ENCODE measurements around the gene SGCA. TPM values are rescaled to one million over a fixed set of nuclear protein-coding genes. Genes with fewer than 3 reads are reported as not detected.

Gene SGCA
- total and polyA plus RNA-seq, 4 donors = 0.31 to 1.3 (median 1.2) TPM; not detected in 1

DNA sequence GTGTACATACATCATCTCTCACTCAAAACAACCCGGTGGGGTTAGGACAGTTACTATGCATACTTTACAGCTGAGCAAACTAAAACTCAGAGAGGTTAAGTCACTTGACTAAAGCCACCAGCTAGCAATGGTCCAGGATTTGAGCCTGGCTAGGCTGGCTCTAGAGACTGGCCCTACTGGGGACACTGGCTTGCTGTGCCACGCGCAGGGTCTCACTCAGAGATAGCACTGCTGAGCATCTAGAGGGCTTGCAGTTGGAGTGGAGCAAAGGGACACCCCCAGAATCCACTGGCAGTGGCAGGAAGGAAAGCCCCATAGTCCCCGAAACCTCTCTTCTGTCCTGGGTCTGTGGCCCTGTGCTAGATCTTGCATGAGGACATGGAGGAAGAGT, 47.0 kb upstream of the SGCA start:
- no peak overlapping the region for H3K4me3 ChIP-seq (ENCODE audit: low read depth in 1 of 3, low read length in 3 of 3)
- H3K9ac ChIP-seq (ENCODE audit: low read depth in 1 of 2, low read length in 2 of 2) = no peak overlapping the region
- no peak overlapping the region for H3K27ac ChIP-seq (ENCODE audit: low read depth in 1 of 2, low read length in 2 of 2)
- peaks cover 0 to 12% (median 9%) of the 10 kb centered on the region in 4 donors for H3K4me1 ChIP-seq (ENCODE audit: control insufficient read depth in 4 of 4, insufficient read depth in 4 of 4, low read length in 3 of 4)
- H3K9me3 ChIP-seq (ENCODE audit: control insufficient read depth in 4 of 4, low read length in 3 of 4) = no peaks in the 10 kb centered on the region
- no peaks in the 10 kb centered on the region for H3K36me3 ChIP-seq (ENCODE audit: control insufficient read depth in 4 of 4, insufficient read depth in 3 of 4, low read depth in 1 of 4, low read length in 3 of 4)
- 94% methylated on average over 4 of the region's 4 CpGs for WGBS
- TF ChIP-seq, protein P1, sequence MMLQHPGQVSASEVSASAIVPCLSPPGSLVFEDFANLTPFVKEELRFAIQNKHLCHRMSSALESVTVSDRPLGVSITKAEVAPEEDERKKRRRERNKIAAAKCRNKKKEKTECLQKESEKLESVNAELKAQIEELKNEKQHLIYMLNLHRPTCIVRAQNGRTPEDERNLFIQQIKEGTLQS (IDR thresholded peaks at IDR 0.05) = no peak
- TF ChIP-seq, protein P2, sequence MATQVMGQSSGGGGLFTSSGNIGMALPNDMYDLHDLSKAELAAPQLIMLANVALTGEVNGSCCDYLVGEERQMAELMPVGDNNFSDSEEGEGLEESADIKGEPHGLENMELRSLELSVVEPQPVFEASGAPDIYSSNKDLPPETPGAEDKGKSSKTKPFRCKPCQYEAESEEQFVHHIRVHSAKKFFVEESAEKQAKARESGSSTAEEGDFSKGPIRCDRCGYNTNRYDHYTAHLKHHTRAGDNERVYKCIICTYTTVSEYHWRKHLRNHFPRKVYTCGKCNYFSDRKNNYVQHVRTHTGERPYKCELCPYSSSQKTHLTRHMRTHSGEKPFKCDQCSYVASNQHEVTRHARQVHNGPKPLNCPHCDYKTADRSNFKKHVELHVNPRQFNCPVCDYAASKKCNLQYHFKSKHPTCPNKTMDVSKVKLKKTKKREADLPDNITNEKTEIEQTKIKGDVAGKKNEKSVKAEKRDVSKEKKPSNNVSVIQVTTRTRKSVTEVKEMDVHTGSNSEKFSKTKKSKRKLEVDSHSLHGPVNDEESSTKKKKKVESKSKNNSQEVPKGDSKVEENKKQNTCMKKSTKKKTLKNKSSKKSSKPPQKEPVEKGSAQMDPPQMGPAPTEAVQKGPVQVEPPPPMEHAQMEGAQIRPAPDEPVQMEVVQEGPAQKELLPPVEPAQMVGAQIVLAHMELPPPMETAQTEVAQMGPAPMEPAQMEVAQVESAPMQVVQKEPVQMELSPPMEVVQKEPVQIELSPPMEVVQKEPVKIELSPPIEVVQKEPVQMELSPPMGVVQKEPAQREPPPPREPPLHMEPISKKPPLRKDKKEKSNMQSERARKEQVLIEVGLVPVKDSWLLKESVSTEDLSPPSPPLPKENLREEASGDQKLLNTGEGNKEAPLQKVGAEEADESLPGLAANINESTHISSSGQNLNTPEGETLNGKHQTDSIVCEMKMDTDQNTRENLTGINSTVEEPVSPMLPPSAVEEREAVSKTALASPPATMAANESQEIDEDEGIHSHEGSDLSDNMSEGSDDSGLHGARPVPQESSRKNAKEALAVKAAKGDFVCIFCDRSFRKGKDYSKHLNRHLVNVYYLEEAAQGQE (IDR thresholded peaks at IDR 0.05) = no peak
- TF ChIP-seq, protein P3, sequence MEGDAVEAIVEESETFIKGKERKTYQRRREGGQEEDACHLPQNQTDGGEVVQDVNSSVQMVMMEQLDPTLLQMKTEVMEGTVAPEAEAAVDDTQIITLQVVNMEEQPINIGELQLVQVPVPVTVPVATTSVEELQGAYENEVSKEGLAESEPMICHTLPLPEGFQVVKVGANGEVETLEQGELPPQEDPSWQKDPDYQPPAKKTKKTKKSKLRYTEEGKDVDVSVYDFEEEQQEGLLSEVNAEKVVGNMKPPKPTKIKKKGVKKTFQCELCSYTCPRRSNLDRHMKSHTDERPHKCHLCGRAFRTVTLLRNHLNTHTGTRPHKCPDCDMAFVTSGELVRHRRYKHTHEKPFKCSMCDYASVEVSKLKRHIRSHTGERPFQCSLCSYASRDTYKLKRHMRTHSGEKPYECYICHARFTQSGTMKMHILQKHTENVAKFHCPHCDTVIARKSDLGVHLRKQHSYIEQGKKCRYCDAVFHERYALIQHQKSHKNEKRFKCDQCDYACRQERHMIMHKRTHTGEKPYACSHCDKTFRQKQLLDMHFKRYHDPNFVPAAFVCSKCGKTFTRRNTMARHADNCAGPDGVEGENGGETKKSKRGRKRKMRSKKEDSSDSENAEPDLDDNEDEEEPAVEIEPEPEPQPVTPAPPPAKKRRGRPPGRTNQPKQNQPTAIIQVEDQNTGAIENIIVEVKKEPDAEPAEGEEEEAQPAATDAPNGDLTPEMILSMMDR (IDR thresholded peaks at IDR 0.05; ENCODE audit: low read depth, low read length, missing input control) = no peak
- no peaks in the 10 kb centered on the region for H3K27me3 ChIP-seq (ENCODE audit: control insufficient read depth in 4 of 4, insufficient read depth in 4 of 4, low read length in 3 of 4)
- no peak for DNase-seq (ENCODE audit: low spot score)

DNA sequence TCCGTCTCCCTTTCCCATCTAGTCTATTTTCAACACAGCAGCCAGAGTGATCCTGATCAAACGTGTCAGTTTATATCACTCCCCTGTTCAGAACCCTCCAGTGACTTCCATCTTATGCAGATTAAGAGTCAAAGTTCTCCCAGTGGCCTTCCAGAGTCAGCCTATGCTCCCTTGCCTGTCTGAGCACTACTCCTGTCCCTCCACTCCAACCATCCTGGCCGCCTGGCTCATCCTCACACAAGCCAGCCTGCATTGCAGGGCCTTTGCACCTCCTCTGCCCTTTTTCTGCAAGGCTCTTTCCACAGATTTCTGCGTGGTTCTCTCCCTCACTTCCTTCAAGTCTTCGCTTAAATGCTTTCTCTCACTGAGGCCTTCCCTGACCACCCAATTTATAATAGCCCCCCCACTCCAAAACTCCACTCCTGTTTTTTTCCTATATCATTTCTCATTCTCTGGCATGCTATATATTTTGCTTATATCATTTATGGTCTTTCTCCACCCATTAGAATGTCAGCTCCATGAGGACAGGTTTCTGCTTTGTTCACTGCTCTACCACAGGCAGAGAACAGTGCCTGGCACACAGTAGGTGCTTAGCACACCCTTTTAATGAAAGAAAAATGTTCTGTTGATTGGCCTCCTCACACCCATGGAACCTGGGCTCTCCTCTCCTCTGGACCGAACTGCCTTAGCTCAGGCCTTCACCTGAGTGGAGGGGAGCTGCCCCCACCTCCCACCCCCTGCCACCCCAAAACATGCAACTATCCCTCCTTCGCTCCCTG, 45.1 kb upstream of the SGCA start:
- no peak for TF ChIP-seq HNF4G (IDR thresholded peaks at IDR 0.05)
- TF ChIP-seq, protein P2 (IDR thresholded peaks at IDR 0.05) = no peak
- TF ChIP-seq TAF1 (conservative IDR thresholded peaks at IDR 0.05) = no peak
- no peak for TF ChIP-seq RAD21 (IDR thresholded peaks at IDR 0.05)
- TF ChIP-seq FOXA2 (IDR thresholded peaks at IDR 0.05) = no peak
- no peak for TF ChIP-seq HNF4A (conservative IDR thresholded peaks at IDR 0.05)
- TF ChIP-seq, protein P4, sequence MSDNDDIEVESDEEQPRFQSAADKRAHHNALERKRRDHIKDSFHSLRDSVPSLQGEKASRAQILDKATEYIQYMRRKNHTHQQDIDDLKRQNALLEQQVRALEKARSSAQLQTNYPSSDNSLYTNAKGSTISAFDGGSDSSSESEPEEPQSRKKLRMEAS (IDR thresholded peaks at IDR 0.05) = no peak
- TF ChIP-seq EGR1 (IDR thresholded peaks at IDR 0.05; ENCODE audit: low read depth in 2 of 2) = no peak
- TF ChIP-seq, protein P5, sequence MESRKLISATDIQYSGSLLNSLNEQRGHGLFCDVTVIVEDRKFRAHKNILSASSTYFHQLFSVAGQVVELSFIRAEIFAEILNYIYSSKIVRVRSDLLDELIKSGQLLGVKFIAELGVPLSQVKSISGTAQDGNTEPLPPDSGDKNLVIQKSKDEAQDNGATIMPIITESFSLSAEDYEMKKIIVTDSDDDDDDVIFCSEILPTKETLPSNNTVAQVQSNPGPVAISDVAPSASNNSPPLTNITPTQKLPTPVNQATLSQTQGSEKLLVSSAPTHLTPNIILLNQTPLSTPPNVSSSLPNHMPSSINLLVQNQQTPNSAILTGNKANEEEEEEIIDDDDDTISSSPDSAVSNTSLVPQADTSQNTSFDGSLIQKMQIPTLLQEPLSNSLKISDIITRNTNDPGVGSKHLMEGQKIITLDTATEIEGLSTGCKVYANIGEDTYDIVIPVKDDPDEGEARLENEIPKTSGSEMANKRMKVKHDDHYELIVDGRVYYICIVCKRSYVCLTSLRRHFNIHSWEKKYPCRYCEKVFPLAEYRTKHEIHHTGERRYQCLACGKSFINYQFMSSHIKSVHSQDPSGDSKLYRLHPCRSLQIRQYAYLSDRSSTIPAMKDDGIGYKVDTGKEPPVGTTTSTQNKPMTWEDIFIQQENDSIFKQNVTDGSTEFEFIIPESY (IDR thresholded peaks at IDR 0.05) = no peak
- no peak for TF ChIP-seq FOXA1 (IDR thresholded peaks at IDR 0.05)
- peaks cover 0 to 12% (median 9%) of the 10 kb centered on the region in 4 donors for H3K4me1 ChIP-seq (ENCODE audit: control insufficient read depth in 4 of 4, insufficient read depth in 4 of 4, low read length in 3 of 4)
- no peaks in the 10 kb centered on the region for H3K36me3 ChIP-seq (ENCODE audit: control insufficient read depth in 4 of 4, insufficient read depth in 3 of 4, low read depth in 1 of 4, low read length in 3 of 4)
- no peak for DNase-seq (ENCODE audit: low spot score)
- H3K27ac ChIP-seq (ENCODE audit: low read depth in 1 of 2, low read length in 2 of 2) = no peak overlapping the region
- H3K9me3 ChIP-seq (ENCODE audit: control insufficient read depth in 4 of 4, low read length in 3 of 4) = no peaks in the 10 kb centered on the region
- no peak overlapping the region for H3K9ac ChIP-seq (ENCODE audit: low read depth in 1 of 2, low read length in 2 of 2)
- H3K4me3 ChIP-seq (ENCODE audit: low read depth in 1 of 3, low read length in 3 of 3) = no peak overlapping the region
- WGBS = 93% methylated on average over 7 of the region's 7 CpGs
- H3K27me3 ChIP-seq (ENCODE audit: control insufficient read depth in 4 of 4, insufficient read depth in 4 of 4, low read length in 3 of 4) = no peaks in the 10 kb centered on the region

Measured in liver (tissue), 9 donors.